Right cardiac atrium (tissue), 5 donors: ENCODE data around the gene LRRK1. TPM values are rescaled to one million over a fixed set of nuclear protein-coding genes. Genes with fewer than 3 reads are reported as not detected.

Source experiments
- ATAC-seq, 2 donors: fragments of 200-7000 bp; cut with Tn5 transposase; one replicate each; pipeline versions ENCODE4 v1.8.0 to v1.9.1; 2020; ENCODE audit warnings: moderate library complexity in 2 of 2, mild to moderate bottlenecking in 1 of 2
- DNase-seq, 3 donors: peaks; one replicate each; pipeline ENCODE4 v3.0.0-alpha.2; 2020
- H3K27ac ChIP-seq: one replicate; pipeline ENCODE4 v1.5.1; 2013; ENCODE audit warnings: mild to moderate bottlenecking, low read length, control low read depth, moderate library complexity
- H3K27me3 ChIP-seq: one replicate; pipeline ENCODE4 v1.6.1; 2013; ENCODE audit not compliant: control insufficient read depth, insufficient read depth
- H3K4me1 ChIP-seq: one replicate; pipeline ENCODE4 v1.6.1; 2013; ENCODE audit warnings: low read length; ENCODE audit not compliant: control insufficient read depth, insufficient read depth
- H3K4me3 ChIP-seq: one replicate; pipeline ENCODE4 v1.5.1; 2013; ENCODE audit warnings: low read length, control low read depth
- H3K9me3 ChIP-seq: one replicate; pipeline ENCODE4 v1.6.1; 2013; ENCODE audit warnings: low read length; ENCODE audit not compliant: control insufficient read depth
- WGBS: extraction: QIAGEN DNeasy Blood & Tissue Kit; methylation state at CpG from one replicate; pipeline ENCODE4 v1.1.7; 2013; 5-methylcytosine and 5-hydroxymethylcytosine counted together
- intact Hi-C, 4 donors: fragments of 100-400 bp; cut with DNase I; formaldehyde crosslinking; loops; one replicate each; pipeline versions ENCODE4 v1.11.0 to v1.14.0; 2022 to 2023
- polyA plus RNA-seq: library from polyadenylated mRNA; stranded (reverse); fragments of 200-250 nt; gene quantifications from one replicate; pipeline ENCODE4 v1.2.3, GENCODE V29; 2013
- total RNA-seq, 4 donors: library from RNA; stranded (reverse); fragmentation: NEBNext Ultra II Directional; extraction: Animal tissue kit (Norgen Biotek cat#: 25700); gene quantifications; one replicate each; pipeline ENCODE4 v1.2.1, GENCODE V29; 2021
- donor health status: healthy with polysubstance abuse.
- donor health status: DM: no; HTN: yes; CAD: no.
- donor health status: DM: no; HTN: no; CAD: no.
- donor health status: DM: no; HTN: yes; CAD: no; lungs with severe emphysema.
- donor health status: DM: yes; HTN: yes; CAD: no.

LRRK1 gene
- total and polyA plus RNA-seq, 5 donors, result 2.9 to 7.6 (median 5.1) TPM

DNA sequence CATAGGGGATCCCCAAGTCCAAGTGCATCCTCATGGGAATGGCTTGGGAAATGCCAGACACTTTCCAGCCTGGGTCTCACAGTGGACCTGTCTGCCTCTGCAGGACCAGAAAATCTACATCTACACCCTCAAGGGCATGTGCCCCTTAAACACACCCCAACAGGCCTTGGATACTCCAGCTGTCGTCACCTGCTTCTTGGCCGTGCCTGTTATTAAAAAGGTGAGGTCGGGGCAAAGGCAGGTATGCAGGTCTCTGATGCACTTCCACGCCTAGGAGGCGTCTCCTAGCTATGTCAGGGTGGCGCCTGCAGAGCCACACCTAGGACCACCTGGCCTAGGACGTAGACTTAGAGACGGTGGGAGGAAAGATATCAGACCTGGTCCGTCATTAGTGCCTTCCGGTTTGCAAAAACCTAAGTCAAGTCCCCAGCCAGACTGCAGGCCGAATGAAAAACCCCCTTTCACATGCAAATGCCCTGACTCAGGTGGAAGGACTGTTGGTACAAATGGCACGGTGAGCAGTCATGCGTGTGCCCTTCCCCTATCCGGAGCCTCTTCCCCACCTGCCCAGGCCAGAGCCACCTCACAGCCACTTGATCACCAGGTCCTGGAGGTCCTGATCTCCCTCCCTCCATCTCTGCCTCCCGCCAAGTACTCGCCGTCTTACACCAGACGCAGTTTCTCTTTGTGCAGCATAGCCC is 143.5 kb downstream of the LRRK1 start:
- intact Hi-C loops, result no loop called here
- peak in 1 of 3 donors; percentile 16 for DNase-seq
- 95% methylated on average over 18 of the region's 18 CpGs for WGBS

DNA sequence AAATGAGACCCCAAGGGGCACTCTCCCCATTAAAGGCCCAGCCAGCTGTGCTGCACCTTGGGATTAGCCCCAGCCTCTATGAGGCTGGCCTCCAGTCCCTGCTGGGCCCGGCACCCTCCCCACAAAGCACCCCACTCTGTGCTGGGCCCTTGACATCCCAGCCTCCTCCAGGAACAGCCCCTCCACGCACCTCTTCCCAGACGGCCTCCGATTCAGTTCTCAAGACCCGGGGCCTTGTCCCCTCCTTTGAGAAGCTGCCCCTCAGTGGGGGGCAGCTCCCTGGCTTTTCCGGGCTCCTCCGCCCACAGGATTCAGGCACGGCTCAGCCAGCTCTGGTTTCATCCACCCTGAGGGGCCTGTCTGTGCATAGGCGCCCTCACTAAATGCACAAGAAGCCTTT is 144.1 kb downstream of the LRRK1 start:
- Histone ChIP-seq H3K4me3 (no peak overlapping the region), H3K9me3 (no peaks in the 10 kb centered on the region), H3K4me1 (peaks cover 5% of the 10 kb centered on the region), H3K27ac (no peak overlapping the region), H3K27me3 (no peaks in the 10 kb centered on the region)
- ATAC-seq, result no peak
- 86% methylated on average over 9 of the region's 9 CpGs for WGBS
- intact Hi-C loops, result no loop called here
- peak in 1 of 3 donors; percentile 36 for DNase-seq

More for the DNA sequence above, 143.5 kb downstream of the LRRK1 start:
- peaks cover 5% of the 10 kb centered on the region for H3K4me1 ChIP-seq
- H3K27ac ChIP-seq, result no peak overlapping the region
- ATAC-seq, result no peak
- H3K4me3 ChIP-seq, result no peak overlapping the region
- H3K9me3 ChIP-seq, result no peaks in the 10 kb centered on the region
- no peaks in the 10 kb centered on the region for H3K27me3 ChIP-seq

DNA sequence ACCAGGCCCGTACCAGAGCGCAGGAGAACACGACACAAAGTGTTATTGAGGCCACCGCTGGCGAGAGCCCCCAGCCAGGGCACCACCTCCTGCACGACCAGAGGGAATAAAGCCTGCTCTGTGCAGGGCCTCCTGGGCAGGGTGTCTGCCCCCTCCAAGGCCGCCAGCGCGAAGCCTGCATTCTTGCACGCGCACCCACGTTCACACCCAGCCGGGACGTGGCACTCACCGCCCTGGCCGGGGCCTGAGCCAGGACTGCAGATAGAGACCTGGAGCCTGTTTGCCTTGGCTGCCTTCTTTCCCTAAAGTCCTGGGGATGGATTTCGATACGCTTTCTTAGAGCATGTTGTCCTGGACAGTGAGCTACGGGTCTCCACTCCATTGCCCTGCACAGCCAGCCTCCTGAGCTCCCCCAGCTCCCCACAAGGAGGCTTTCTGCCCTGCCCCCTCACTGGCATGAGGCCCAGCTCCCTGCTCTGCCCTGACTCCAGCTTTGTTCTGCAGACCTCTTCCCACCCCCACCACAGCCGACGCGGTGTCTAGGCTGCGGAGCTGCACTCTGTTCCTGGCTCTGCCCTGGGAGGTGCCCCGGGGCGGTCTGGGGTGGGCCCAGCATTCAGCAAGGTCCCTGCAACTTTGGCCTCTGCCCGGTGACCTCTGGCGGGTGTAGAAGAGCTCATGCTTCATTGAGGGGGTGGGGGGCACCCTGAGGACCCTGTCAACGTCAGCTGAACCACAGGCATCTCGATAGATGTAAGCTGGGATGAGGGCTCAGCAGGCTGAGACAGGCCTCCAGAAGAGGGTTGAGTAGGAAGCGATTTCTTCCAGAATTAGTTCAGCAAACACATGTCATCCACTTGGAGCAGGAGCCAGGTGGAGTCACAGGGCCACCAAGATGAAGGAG is 145.0 kb downstream of the LRRK1 start:
- Histone ChIP-seq H3K27ac (no peak overlapping the region), H3K27me3 (no peaks in the 10 kb centered on the region), H3K9me3 (no peaks in the 10 kb centered on the region), H3K4me3 (no peak overlapping the region), H3K4me1 (peaks cover 5% of the 10 kb centered on the region)
- intact Hi-C loops, result no loop called here
- WGBS, result 45% methylated on average over 30 of the region's 30 CpGs
- DNase-seq (peak; percentile 85 to 95 (median 95)), ATAC-seq (peak; percentile 86 to 87)

DNA sequence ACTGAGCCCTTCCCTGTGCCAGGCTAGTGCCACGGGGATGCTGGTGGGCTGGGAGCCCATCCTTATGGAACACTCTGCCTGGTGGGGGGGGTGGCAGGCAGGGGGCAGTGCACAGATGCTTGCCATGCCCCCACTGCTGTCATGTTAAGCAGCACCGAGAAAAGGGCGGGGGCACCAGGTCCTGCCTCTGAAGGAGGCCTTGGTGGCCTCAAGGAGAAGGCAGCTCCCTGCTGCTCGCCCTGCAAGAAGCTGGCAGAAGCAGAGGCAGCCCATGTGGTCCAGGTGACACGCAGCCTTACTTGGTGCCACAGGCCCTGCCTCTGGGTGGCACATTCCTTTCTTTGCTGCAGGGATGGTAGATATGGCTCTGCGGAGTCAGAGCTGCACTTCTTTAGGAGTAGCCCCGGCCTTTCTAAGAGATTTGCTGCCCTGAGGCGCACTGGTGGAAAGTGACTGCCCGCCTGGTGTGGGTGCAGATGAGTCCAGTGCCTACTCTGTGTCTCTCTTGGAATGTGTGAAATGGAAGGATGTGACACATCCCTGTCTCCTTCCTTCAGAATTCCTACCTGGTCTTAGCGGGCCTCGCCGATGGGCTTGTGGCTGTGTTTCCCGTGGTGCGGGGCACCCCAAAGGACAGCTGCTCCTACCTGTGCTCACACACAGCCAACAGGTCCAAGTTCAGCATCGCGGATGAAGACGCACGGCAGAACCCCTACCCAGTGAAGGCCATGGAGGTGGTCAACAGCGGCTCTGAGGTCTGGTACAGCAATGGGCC is 145.8 kb downstream of the LRRK1 start:
- no peaks in the 10 kb centered on the region for H3K9me3 ChIP-seq
- 93% methylated on average over 19 of the region's 19 CpGs for WGBS
- H3K4me3 ChIP-seq, result no peak overlapping the region
- intact Hi-C loops, result no loop called here
- H3K27ac ChIP-seq, result no peak overlapping the region
- no peak for ATAC-seq
- peak in 1 of 3 donors; percentile 60 for DNase-seq
- H3K4me1 ChIP-seq, result peaks cover 5% of the 10 kb centered on the region
- no peaks in the 10 kb centered on the region for H3K27me3 ChIP-seq

DNA sequence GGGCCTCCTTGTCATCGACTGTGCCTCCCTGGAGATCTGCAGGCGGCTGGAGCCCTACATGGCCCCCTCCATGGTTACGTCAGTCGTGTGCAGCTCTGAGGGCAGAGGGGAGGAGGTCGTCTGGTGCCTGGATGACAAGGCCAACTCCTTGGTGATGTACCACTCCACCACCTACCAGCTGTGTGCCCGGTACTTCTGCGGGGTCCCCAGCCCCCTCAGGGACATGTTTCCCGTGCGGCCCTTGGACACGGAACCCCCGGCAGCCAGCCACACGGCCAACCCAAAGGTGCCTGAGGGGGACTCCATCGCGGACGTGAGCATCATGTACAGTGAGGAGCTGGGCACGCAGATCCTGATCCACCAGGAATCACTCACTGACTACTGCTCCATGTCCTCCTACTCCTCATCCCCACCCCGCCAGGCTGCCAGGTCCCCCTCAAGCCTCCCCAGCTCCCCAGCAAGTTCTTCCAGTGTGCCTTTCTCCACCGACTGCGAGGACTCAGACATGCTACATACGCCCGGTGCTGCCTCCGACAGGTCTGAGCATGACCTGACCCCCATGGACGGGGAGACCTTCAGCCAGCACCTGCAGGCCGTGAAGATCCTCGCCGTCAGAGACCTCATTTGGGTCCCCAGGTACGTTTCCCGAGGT is 146.5 kb downstream of the LRRK1 start:
- 96% methylated on average over 28 of the region's 28 CpGs for WGBS
- intact Hi-C loops, result no loop called here
- DNase-seq (peak in 1 of 3 donors; percentile 63), ATAC-seq (no peak)
- Histone ChIP-seq H3K4me1 (peaks cover 8% of the 10 kb centered on the region), H3K27ac (no peak overlapping the region), H3K27me3 (no peaks in the 10 kb centered on the region), H3K9me3 (no peaks in the 10 kb centered on the region), H3K4me3 (no peak overlapping the region)

DNA sequence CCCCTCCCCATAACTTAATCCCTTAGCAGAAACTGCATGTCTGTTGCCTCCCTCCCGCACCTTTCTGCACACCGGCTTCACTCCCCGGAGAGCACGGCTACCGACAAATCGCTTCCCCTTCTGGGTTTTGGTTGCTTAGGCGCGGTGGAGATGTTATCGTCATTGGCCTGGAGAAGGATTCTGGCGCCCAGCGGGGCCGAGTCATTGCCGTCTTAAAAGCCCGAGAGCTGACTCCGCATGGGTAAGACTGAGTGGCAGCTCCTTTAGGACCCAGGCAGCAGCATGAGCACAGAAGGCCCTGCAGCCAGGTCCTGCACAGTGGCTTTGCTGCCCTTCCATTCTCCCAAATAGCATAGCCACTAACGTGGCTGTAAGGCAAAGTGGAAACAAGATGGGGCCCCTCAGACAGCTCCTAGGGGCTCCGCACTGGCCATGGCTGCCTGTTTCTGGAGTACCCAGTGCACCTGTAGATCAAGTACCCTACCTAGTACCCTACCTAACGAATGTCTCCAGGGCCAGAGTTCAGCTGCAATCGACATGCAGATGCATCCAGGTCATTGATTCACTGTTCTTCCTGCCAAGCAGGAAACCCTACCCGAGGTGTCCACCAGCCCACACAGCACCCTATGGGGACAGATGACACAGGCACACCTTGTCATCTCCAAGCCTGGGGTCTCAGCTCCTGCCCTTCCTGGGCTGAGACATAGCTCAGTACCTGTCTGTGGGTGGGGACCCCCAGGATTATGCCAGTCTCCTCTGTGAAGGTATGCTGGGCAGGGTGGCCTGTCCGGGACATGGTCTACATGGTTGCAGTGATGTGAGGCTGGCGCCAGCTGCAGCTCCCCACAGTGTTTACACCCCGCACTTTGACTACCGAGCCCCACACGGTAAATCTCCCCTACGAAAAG is 147.6 kb downstream of the LRRK1 start:
- peaks cover 11% of the 10 kb centered on the region for H3K4me1 ChIP-seq
- intact Hi-C loops, result no loop called here
- ATAC-seq, result no peak
- H3K4me3 ChIP-seq, result no peak overlapping the region
- H3K9me3 ChIP-seq, result no peaks in the 10 kb centered on the region
- H3K27ac ChIP-seq, result no peak overlapping the region
- DNase-seq, result peak in 1 of 3 donors; percentile 32
- WGBS, result 91% methylated on average over 26 of the region's 26 CpGs
- H3K27me3 ChIP-seq, result no peaks in the 10 kb centered on the region

DNA sequence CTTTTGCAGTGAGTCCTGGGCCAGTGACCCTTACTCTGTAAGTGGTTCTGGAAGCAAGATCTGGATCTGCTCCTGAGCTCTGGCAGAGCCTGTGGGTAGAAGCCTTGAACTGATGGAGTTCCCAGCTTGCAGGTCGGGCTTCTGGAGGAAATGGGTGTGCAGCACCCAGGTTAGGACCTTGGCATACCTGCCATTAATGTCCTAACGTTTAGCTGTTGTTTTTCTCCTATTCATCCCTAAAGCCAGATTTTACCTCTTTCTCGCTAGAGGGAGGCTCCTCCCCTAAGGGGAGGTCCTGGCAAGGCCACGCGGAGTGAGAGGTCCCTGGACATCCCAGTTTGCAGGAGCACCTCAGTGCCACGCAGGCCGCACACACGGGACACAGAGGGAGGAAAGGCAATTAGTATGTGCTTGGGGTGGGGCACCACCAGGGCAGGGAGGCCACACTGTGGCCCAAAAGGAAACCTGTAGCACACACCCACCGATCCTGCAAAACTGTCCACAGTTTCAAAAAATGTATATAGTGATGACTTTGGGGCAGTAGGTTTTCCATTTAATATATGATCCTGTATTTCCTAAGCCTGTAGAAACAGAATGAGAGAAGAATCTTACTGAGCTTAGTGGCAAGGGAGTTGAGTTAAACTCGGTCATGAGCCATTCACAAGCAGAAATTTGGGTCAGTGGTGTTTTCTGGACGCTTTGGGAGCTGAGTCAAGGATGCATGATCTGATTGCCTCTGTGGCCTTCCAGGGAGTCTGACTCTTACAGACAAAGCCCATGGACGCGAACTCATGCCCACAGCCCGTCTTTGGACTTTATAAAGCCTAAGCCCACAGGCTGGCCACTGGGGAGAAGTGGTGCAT is 148.7 kb downstream of the LRRK1 start:
- intact Hi-C loops, result loop anchor here in 1 of 4 donors (2.0 kb wide), 1 partner anchor 43 kb away; no protein-coding TSS in a partner anchor
- Histone ChIP-seq H3K27ac (no peak overlapping the region), H3K27me3 (no peaks in the 10 kb centered on the region), H3K4me3 (no peak overlapping the region), H3K4me1 (peaks cover 11% of the 10 kb centered on the region), H3K9me3 (no peaks in the 10 kb centered on the region)
- 74% methylated on average over 14 of the region's 14 CpGs for WGBS
- ATAC-seq, result no peak
- DNase-seq, result peak in 1 of 3 donors; percentile 60

DNA sequence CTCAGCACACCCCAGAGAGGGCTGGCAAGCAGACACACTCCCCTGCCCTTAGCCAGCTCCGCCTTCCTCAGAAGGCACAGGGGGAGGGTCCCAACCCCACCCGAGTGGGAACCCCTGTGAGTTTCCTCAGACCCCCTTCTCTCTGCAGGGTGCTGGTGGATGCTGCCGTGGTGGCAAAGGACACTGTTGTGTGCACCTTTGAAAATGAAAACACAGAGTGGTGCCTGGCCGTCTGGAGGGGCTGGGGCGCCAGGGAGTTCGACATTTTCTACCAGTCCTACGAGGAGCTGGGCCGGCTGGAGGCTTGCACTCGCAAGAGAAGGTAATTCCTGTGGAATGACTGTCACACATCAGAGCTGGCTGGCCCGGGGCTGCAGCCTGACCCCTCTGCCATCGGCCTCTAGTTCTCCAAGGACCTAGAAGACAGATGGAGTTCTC is 149.4 kb downstream of the LRRK1 start:
- Histone ChIP-seq H3K4me1 (peaks cover 11% of the 10 kb centered on the region), H3K9me3 (no peaks in the 10 kb centered on the region), H3K27me3 (no peaks in the 10 kb centered on the region), H3K27ac (no peak overlapping the region), H3K4me3 (no peak overlapping the region)
- ATAC-seq (no peak), DNase-seq (peak in 1 of 3 donors; percentile 55)
- intact Hi-C loops, result loop anchor here in 1 of 4 donors (2.0 kb wide), 1 partner anchor 44 kb away; no protein-coding TSS in a partner anchor
- 71% methylated on average over 11 of the region's 11 CpGs for WGBS
